ENCODE data around the gene FERD3L.
"Not testable (repeated sequence)": the region's sequence is repeated elsewhere in the genome, so short reads cannot be mapped to it uniquely, and the experiment has no call there.

FERD3L gene, protein sequence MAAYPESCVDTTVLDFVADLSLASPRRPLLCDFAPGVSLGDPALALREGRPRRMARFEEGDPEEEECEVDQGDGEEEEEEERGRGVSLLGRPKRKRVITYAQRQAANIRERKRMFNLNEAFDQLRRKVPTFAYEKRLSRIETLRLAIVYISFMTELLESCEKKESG

DNA sequence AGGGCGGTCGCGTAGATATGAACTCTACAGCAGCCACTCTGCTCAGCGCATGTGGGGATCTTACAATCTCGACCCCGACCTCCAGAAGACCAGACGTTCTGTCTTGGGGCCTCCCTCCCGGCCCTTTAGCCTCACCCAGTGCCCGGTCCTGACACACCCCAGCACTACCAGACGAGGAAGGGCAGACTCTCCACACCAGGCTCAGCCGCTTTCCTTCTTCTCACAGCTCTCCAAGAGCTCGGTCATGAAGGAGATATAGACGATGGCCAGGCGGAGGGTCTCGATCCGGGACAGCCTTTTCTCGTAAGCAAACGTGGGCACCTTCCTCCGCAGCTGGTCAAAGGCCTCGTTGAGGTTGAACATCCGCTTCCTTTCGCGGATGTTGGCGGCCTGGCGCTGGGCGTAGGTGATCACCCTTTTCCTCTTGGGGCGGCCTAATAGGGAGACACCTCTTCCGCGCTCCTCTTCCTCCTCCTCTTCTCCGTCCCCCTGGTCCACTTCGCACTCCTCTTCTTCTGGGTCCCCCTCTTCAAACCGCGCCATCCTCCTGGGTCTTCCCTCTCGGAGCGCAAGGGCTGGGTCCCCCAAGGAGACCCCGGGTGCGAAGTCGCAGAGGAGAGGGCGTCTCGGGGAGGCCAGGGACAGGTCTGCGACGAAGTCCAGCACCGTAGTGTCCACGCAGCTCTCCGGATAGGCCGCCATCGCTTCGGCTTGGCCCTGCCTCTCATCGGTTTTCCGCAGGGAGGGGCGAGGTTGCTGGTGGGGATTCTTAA is at the start of gene FERD3L:
FERD3L (minus strand) TSS at position 761 of the 773 bp plus-strand sequence; CDS start at position 702, 59 bp downstream.
- TF ChIP-seq, protein P1, sequence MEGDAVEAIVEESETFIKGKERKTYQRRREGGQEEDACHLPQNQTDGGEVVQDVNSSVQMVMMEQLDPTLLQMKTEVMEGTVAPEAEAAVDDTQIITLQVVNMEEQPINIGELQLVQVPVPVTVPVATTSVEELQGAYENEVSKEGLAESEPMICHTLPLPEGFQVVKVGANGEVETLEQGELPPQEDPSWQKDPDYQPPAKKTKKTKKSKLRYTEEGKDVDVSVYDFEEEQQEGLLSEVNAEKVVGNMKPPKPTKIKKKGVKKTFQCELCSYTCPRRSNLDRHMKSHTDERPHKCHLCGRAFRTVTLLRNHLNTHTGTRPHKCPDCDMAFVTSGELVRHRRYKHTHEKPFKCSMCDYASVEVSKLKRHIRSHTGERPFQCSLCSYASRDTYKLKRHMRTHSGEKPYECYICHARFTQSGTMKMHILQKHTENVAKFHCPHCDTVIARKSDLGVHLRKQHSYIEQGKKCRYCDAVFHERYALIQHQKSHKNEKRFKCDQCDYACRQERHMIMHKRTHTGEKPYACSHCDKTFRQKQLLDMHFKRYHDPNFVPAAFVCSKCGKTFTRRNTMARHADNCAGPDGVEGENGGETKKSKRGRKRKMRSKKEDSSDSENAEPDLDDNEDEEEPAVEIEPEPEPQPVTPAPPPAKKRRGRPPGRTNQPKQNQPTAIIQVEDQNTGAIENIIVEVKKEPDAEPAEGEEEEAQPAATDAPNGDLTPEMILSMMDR (IDR thresholded peaks at IDR 0.05; ENCODE audit: insufficient read depth, low read depth, low read length, missing control alignments) = no peak
- no peak within 1 kb of the TSS for H3K4me3 ChIP-seq (ENCODE audit: low read length)
- no peak for DNase-seq (ENCODE audit: low read depth)

DNA sequence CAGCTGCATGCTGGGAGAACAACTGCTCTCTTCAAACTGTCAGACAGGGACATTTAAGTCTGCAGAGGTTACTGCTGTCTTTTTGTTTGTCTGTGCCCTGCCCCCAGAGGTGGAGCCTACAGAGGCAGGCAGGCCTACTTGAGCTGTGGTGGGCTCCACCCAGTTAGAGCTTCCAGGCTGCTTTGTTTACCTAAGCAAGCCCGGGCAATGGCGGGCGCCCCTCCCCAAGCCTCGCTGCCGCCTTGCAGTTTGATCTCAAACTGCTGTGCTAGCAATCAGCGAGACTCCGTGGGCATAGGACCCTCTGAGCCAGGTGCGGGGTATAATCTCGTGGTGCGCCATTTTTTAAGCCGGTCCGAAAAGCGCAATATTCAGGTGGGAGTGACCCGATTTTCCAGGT is 49.2 kb upstream of the FERD3L start:
- DNase-seq (ENCODE audit: low read depth) = not testable (repeated sequence)
- H3K4me3 ChIP-seq (ENCODE audit: low read length) = peak overlapping the region; percentile 18

DNA sequence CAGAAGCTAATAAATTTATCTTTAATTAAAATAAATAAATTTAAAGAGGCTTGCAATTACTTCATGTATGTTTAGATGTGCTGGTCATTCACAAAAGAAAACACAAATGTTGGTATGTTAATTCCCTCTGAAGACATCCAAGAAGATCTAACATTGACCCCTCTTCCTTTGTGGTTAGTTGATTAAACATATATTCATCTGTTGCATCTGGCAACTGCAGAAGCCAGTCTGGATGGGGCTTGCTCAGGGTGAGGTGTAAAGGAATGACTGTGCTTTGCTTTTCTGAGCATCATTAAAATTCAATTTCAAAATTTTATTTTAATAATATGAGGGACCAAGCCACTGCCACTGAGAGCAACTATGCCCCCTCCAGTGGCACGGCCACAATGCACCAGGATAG is 36.4 kb upstream of the FERD3L start:
- H3K4me3 ChIP-seq (ENCODE audit: low read length) = no peak overlapping the region
- TF ChIP-seq, protein P1 (IDR thresholded peaks at IDR 0.05; ENCODE audit: insufficient read depth, low read depth, low read length, missing control alignments) = no peak
- DNase-seq (ENCODE audit: low read depth) = no peak

DNA sequence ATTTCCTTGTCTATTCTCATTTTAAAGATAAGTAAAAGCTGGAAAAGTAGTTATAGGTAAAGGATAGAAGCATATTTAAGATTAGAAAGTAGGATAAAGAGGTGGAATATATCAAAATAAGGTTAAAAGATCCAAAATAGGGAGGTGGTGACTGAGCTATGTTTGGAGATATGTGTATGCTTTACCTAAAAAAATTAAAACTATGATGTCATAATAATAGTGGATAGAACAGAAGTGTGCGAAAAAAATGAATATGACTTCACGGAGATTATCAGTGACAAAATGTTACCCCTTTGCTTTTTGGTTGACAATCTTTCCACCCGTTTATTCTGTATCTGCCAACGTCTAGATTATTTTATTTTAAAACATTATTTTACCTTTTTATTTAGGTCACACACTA is 33.4 kb upstream of the FERD3L start:
- no peak for DNase-seq (ENCODE audit: low read depth)
- TF ChIP-seq, protein P1 (IDR thresholded peaks at IDR 0.05; ENCODE audit: insufficient read depth, low read depth, low read length, missing control alignments) = no peak

DNA sequence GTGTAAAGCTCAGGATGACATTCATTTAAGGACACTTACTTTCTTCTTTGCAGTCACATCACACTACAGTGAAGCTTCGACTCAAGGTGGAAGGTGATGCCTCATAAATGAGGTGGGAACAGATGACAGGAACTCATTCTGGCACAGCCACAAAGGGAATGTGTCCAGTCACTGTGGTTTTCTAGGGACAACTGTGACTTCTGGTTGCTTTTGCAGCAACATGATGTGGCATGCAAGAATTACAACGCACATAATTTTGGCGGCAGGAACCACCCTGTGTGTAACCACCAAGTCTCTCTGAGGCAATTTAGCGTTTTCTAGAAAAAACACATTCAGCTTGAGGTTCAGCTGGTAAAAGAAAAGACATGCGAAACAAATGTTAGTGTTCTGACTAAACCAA is 32.0 kb upstream of the FERD3L start:
- no peak overlapping the region for H3K4me3 ChIP-seq (ENCODE audit: low read length)
- DNase-seq (ENCODE audit: low read depth) = peak; percentile 4
- TF ChIP-seq, protein P1 (IDR thresholded peaks at IDR 0.05; ENCODE audit: insufficient read depth, low read depth, low read length, missing control alignments) = no peak

More for the DNA sequence above, 33.4 kb upstream of the FERD3L start:
- no peak overlapping the region for H3K4me3 ChIP-seq (ENCODE audit: low read length)

DNA sequence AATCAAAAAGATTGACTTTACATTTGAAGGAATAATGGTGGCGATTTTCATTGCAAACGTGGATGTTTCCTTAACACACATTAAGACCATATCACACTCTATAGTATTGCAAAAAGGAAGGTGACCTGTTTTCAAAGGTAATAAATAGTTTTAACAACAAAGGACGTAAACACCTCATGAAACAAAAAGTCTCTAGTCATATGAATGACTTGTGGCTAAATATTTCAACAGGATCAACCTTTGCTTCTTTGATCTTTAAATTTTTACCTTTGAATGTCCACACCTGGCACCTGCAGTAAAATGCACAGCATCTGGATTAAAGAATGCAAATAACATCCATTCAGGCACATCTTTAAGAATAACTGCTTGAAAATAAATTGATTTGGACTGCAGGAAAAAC is 30.0 kb upstream of the FERD3L start:
- TF ChIP-seq, protein P1 (IDR thresholded peaks at IDR 0.05; ENCODE audit: insufficient read depth, low read depth, low read length, missing control alignments) = no peak
- H3K4me3 ChIP-seq (ENCODE audit: low read length) = no peak overlapping the region
- no peak for DNase-seq (ENCODE audit: low read depth)

DNA sequence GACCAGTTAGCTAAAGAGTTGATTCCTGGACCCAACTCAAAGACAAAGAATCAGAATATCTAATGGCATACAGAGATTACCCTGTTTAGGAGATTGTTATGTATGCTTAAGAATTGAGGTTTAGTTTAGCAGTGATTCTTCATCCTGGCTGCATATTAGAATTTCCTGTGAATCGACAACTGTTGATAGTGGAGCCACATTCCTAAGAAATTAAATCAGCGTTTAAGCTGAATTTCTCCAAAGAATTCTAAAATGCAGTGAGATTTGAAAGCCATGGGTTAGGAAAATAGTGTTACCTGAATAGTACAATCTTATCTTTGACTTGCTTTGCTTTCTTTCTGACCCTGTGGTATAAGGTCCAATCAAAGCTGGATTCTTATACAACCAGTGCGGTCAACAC is 16.4 kb upstream of the FERD3L start:
- DNase-seq (ENCODE audit: low read depth) = no peak
- H3K4me3 ChIP-seq (ENCODE audit: low read length) = no peak overlapping the region
- TF ChIP-seq, protein P1 (IDR thresholded peaks at IDR 0.05; ENCODE audit: insufficient read depth, low read depth, low read length, missing control alignments) = no peak
